GM12878 (cell line): ENCODE results near the gene SORBS2. TPM values are rescaled to one million over a fixed set of nuclear protein-coding genes. Genes with fewer than 3 reads are reported as not detected.

ENCODE experiments used
- ATAC-seq: fragments of 200-7000 bp; cut with Tn5 transposase; 3 replicates; pipeline ENCODE4 v1.9.1; 2020; ENCODE audit warnings: mild to moderate bottlenecking, moderate library complexity
- BruUV-seq: library from RNA; stranded (reverse); fragments of 400-500 nt; replicated peaks from 2 replicates; lab custom pipeline; 2021; lab: Mats Ljungman, UMichigan
- CTCF ChIA-PET: fragments of 300-600 bp; sonication (Branson Sonifier 250); formaldehyde crosslinking; extraction: SDS; loops from one replicate; lab custom pipeline; 2021; ENCODE audit warnings: inconsistent platforms; lab: Yijun Ruan, JAX
- POLR2A ChIA-PET: fragments of 350-600 bp; formaldehyde crosslinking; extraction: SDS; loops from one replicate; lab custom pipeline; 2021; ENCODE audit warnings: inconsistent platforms; lab: Charles Lee
- RAD21 ChIA-PET: fragments of 300-600 bp; sonication (Branson Sonifier 250); formaldehyde crosslinking; loops from one replicate; lab custom pipeline; 2023; ENCODE audit warnings: antibody characterized with exemption; ENCODE audit not compliant: unreplicated experiment; lab: Charles Lee
- SMC1A ChIA-PET: fragments of 300-600 bp; sonication (Branson Sonifier 250); formaldehyde crosslinking; loops from one replicate; lab custom pipeline; 2023; ENCODE audit not compliant: unreplicated experiment, uncharacterized antibody; lab: Charles Lee
- DNase-seq: peaks from one replicate; pipeline ENCODE4 v3.0.0-alpha.2; 2011; ENCODE audit warnings: low read depth, low spot score
- FAIRE-seq: peaks from 3 replicates; lab custom pipeline; 2011; peaks lifted over from hg19 to GRCh38; lab: Jason Lieb, UNC
- H2AFZ ChIP-seq: 2 replicates; pipeline ENCODE4 v1.6.0; 2011; ENCODE audit warnings: low read depth, low read length, control low read depth; ENCODE audit not compliant: control insufficient read depth
- H3K27ac ChIP-seq: 2 replicates; pipeline ENCODE4 v1.5.1; 2011; ENCODE audit warnings: control low read depth; ENCODE audit not compliant: control insufficient read depth, insufficient read depth
- H3K27me3 ChIP-seq, 2 experiments: replicated peaks in 1 of 2; 2 replicates each; pipeline versions ENCODE4 v1.6.0 to v1.6.1; 2011; ENCODE audit warnings: low read length in 1 of 2; ENCODE audit not compliant: control insufficient read depth in 2 of 2, insufficient read depth in 2 of 2
- H3K36me3 ChIP-seq, 2 experiments: 2 replicates each; pipeline ENCODE4 v1.5.1; 2011; ENCODE audit warnings: low read length in 1 of 2; ENCODE audit not compliant: control insufficient read depth in 2 of 2, insufficient read depth in 2 of 2
- H3K4me1 ChIP-seq: 2 replicates; pipeline ENCODE4 v1.6.1; 2011; ENCODE audit warnings: mild to moderate bottlenecking, low read length, moderate library complexity, mixed read lengths; ENCODE audit not compliant: control insufficient read depth, insufficient read depth
- H3K4me2 ChIP-seq: 2 replicates; pipeline ENCODE4 v1.6.0; 2011; ENCODE audit warnings: control low read depth; ENCODE audit not compliant: control insufficient read depth, insufficient read depth
- H3K4me3 ChIP-seq: fragments of 200-600 bp; sonication (generic); 2 replicates; pipeline ENCODE4 v1.5.1; 2016
- H3K79me2 ChIP-seq: 2 replicates; pipeline ENCODE4 v1.6.0; 2011; ENCODE audit warnings: low read length; ENCODE audit not compliant: control insufficient read depth, insufficient read depth
- H3K9ac ChIP-seq: 2 replicates; pipeline ENCODE4 v1.8.0; 2011; ENCODE audit warnings: low read length, control low read depth, mixed read lengths; ENCODE audit not compliant: control insufficient read depth, insufficient read depth
- H3K9me3 ChIP-seq: replicated peaks from 3 replicates; pipeline ENCODE4 v1.5.1; 2011; ENCODE audit warnings: mild to moderate bottlenecking, low read length; ENCODE audit not compliant: control insufficient read depth, insufficient read depth
- H4K20me1 ChIP-seq: 2 replicates; pipeline ENCODE4 v1.6.0; 2011; ENCODE audit not compliant: control insufficient read depth, insufficient read depth
- BCL3 ChIP-seq: IDR thresholded peaks from 2 replicates; pipeline ENCODE4 v1.6.1; 2011; ENCODE audit warnings: borderline replicate concordance, low read depth, mild to moderate bottlenecking, moderate library complexity, low read length; ENCODE audit not compliant: insufficient read depth, poor library complexity, severe bottlenecking
- CUX1 ChIP-seq: IDR thresholded peaks from 2 replicates; pipeline ENCODE4 v1.6.1; 2012; ENCODE audit warnings: improper control_type of control experiment, low read depth, low read length; ENCODE audit not compliant: insufficient replicate concordance
- E2F4 ChIP-seq: IDR thresholded peaks from 2 replicates; pipeline ENCODE4 v1.6.1; 2012; ENCODE audit warnings: low read depth, low read length, improper control_type of control experiment
- ETV6 ChIP-seq, 2 experiments: fragments of 450-650 bp in 1 of 2; IDR thresholded peaks in 1 of 2; conservative IDR thresholded peaks in 1 of 2; 2 replicates each; pipeline ENCODE4 v1.6.1; 2014; ENCODE audit warnings: antibody characterized with exemption in 1 of 2, borderline replicate concordance in 1 of 2, low read depth in 1 of 2, mild to moderate bottlenecking in 1 of 2, moderate library complexity in 1 of 2
- HSF1 ChIP-seq: fragments of 150-350 bp; IDR thresholded peaks from 2 replicates; pipeline ENCODE4 v1.6.1; 2014; ENCODE audit warnings: mild to moderate bottlenecking, low read depth, low read length
- IRF3 ChIP-seq: fragments of 450-650 bp; IDR thresholded peaks from 2 replicates; pipeline ENCODE4 v1.6.1; 2014; ENCODE audit warnings: mild to moderate bottlenecking
- NFYB ChIP-seq: IDR thresholded peaks from 2 replicates; pipeline ENCODE4 v1.6.1; 2011; ENCODE audit warnings: low read depth, mild to moderate bottlenecking, low read length, improper control_type of control experiment, moderate library complexity; ENCODE audit not compliant: insufficient read depth
- PAX5 ChIP-seq: IDR thresholded peaks from 2 replicates; pipeline ENCODE4 v1.6.1; 2011; ENCODE audit warnings: low read depth, low read length, borderline replicate concordance
- PAX8 ChIP-seq: fragments of 450-650 bp; IDR thresholded peaks from 2 replicates; pipeline ENCODE4 v1.6.1; 2017; ENCODE audit warnings: mild to moderate bottlenecking, moderate library complexity
- SREBF2 ChIP-seq: IDR thresholded peaks from 2 replicates; pipeline ENCODE4 v1.6.1; 2012; ENCODE audit warnings: mild to moderate bottlenecking, low read length
- ZSCAN29 ChIP-seq: fragments of 450-650 bp; IDR thresholded peaks from 2 replicates; pipeline ENCODE4 v1.6.1; 2017; ENCODE audit warnings: mild to moderate bottlenecking, moderate library complexity
- WGBS: methylation state at CpG from one replicate; pipeline ENCODE4 v1.1.6; 2016; ENCODE audit warnings: low lambda C conversion rate; ENCODE audit not compliant: insufficient replicate concordance, insufficient coverage; ENCODE audit errors: missing lambda C conversion rate; 5-methylcytosine and 5-hydroxymethylcytosine counted together
- in situ Hi-C: fragments of 300-500 bp; cut with MboI; formaldehyde crosslinking; loops from 9 replicates; pipeline ENCODE4 v1.14.3; 2018; ENCODE audit warnings: mixed read lengths
- intact Hi-C: fragments of 100-400 bp; cut with micrococcal nuclease; formaldehyde crosslinking; loops from one replicate; pipeline ENCODE4 v1.14.2; 2022; ENCODE audit not compliant: unreplicated experiment
- polyA plus RNA-seq, 11 experiments: library from polyadenylated mRNA; depleted of rRNA in 4 of 11; unstranded in 6 of 11; stranded (reverse) in 5 of 11; fragments of >200 nt; fragmentation: Nextera tagmentation in 4 of 11; fragmentation: Illumina TruSeq in 1 of 11; extraction: Ambion mirVana in 4 of 11; extraction: Trizol in 1 of 11; gene quantifications; 1 replicate in 1 of 11; 2 replicates in 10 of 11; pipeline versions ENCODE4 v1.2.1 to v1.2.3, GENCODE V29; 2011 to 2016; ENCODE audit warnings: inconsistent platforms in 2 of 11, missing spikeins in 2 of 11, low read depth in 1 of 11
- total RNA-seq, 4 experiments: library from RNA; depleted of rRNA in 3 of 4; stranded (reverse); fragments of >200 nt in 3 of 4; fragmentation: Illumina TruSeq in 1 of 4; extraction: Trizol in 1 of 4; gene quantifications; 2 replicates each; pipeline versions ENCODE4 v1.2.1 to v1.2.3, GENCODE V29; 2013 to 2021

The SORBS2 gene
- total and polyA plus RNA-seq, 10 of the 15 experiments (the other 5 are each of a cell fraction or from before 2014, with no cell fraction given), result 0.06 to 3.0 (median 0.79) TPM

GRCh38 chr4:185565696-185566095 lies 246.3 kb downstream of the SORBS2 start (continued):
- no peak for TF ChIP-seq IRF3
- TF ChIP-seq E2F4, result no peak
- TF ChIP-seq ETV6 (conservative IDR thresholded peaks at IDR 0.05 in 1 of 2, IDR thresholded peaks at IDR 0.05 in 1 of 2; ENCODE audit: borderline replicate concordance in 1 of 2, low read depth in 1 of 2), result no peak

GRCh38 chr4:185564349-185564748 lies 247.6 kb downstream of the SORBS2 start:
- BruUV-seq, result no TSS peak
- RAD21 ChIA-PET, result no interaction called here
- SMC1A ChIA-PET, result no interaction called here
- POLR2A ChIA-PET, result no interaction called here
- H4K20me1 ChIP-seq, result no peaks in the 10 kb centered on the region
- in situ Hi-C loops (no loop called here), intact Hi-C loops (no loop called here)
- no peaks in the 10 kb centered on the region; the same call in 1 of the 2 replicates for H3K4me1 ChIP-seq
- no peaks in the 10 kb centered on the region for H3K27me3 ChIP-seq
- no peak overlapping the region for H3K4me2 ChIP-seq
- H3K27ac ChIP-seq, result no peak overlapping the region
- no peak overlapping the region for H2AFZ ChIP-seq
- no peaks in the 10 kb centered on the region for H3K79me2 ChIP-seq
- 56% methylated on average over 3 of the region's 3 CpGs for WGBS
- FAIRE-seq (no peak), DNase-seq (no peak), ATAC-seq (no peak)
- H3K36me3 ChIP-seq, result no peaks in the 10 kb centered on the region
- TF ChIP-seq ZSCAN29, result no peak
- no peak for TF ChIP-seq CUX1
- no peak for TF ChIP-seq NFYB
- TF ChIP-seq PAX8, result no peak
- no peak for TF ChIP-seq SREBF2
- TF ChIP-seq PAX5, result no peak
- TF ChIP-seq BCL3, result no peak
- no peak for TF ChIP-seq HSF1
- H3K9ac ChIP-seq, result no peak overlapping the region
- H3K4me3 ChIP-seq, result no peak overlapping the region
- H3K9me3 ChIP-seq, result peaks cover 2% of the 10 kb centered on the region; the same call in 2 of the 3 replicates
- CTCF ChIA-PET, result no interaction called here
